ENCODE measurements around the gene ABCC1.

ABCC1 gene

GRCh38 chr16:16021988-16022682, 72.7 kb downstream of the ABCC1 start:
- peak overlapping the region; percentile 77 for H3K27ac ChIP-seq (ENCODE audit: low read depth, low read length)
- peaks cover 6% of the 10 kb centered on the region for H3K36me3 ChIP-seq (ENCODE audit: control insufficient read depth, insufficient read depth, low read length)
- H3K27me3 ChIP-seq (ENCODE audit: control insufficient read depth, insufficient read depth, low read length) = no peaks in the 10 kb centered on the region
- peaks cover 29% of the 10 kb centered on the region for H3K4me1 ChIP-seq (ENCODE audit: control insufficient read depth, insufficient read depth, low read length)
- peak overlapping the region; percentile 39 for H3K9ac ChIP-seq (ENCODE audit: low read length)
- peak overlapping the region; percentile 5 for H3K4me3 ChIP-seq (ENCODE audit: low read length)

- Histone ChIP-seq H3K27me3 (ENCODE audit: control insufficient read depth, insufficient read depth, low read length) (no peaks in the 10 kb centered on the region), H3K36me3 (ENCODE audit: control insufficient read depth, insufficient read depth, low read length) (peaks cover 6% of the 10 kb centered on the region), H3K4me3 (ENCODE audit: low read length) (no peak overlapping the region), H3K4me1 (ENCODE audit: control insufficient read depth, insufficient read depth, low read length) (peaks cover 29% of the 10 kb centered on the region), H3K9ac (ENCODE audit: low read length) (no peak overlapping the region), H3K27ac (ENCODE audit: low read depth, low read length) (peak overlapping the region; percentile 77)
These were observed 73.3 kb downstream of the ABCC1 start for GRCh38 chr16:16022683-16023064.

GRCh38 chr16:16025214-16025968, 76.0 kb downstream of the ABCC1 start:
- H3K9ac ChIP-seq (ENCODE audit: low read length) = no peak overlapping the region
- peaks cover 2% of the 10 kb centered on the region for H3K36me3 ChIP-seq (ENCODE audit: control insufficient read depth, insufficient read depth, low read length)
- peak overlapping the region; percentile 64 for H3K27ac ChIP-seq (ENCODE audit: low read depth, low read length)
- no peak overlapping the region for H3K4me3 ChIP-seq (ENCODE audit: low read length)
- peaks cover 29% of the 10 kb centered on the region for H3K4me1 ChIP-seq (ENCODE audit: control insufficient read depth, insufficient read depth, low read length)
- H3K27me3 ChIP-seq (ENCODE audit: control insufficient read depth, insufficient read depth, low read length) = no peaks in the 10 kb centered on the region

GRCh38 chr16:16027728-16028310, 78.4 kb downstream of the ABCC1 start:
- peaks cover 15% of the 10 kb centered on the region for H3K4me1 ChIP-seq (ENCODE audit: control insufficient read depth, insufficient read depth, low read length)
- H3K27ac ChIP-seq (ENCODE audit: low read depth, low read length) = no peak overlapping the region
- no peak overlapping the region for H3K9ac ChIP-seq (ENCODE audit: low read length)
- H3K4me3 ChIP-seq (ENCODE audit: low read length) = no peak overlapping the region
- H3K27me3 ChIP-seq (ENCODE audit: control insufficient read depth, insufficient read depth, low read length) = no peaks in the 10 kb centered on the region
- no peaks in the 10 kb centered on the region for H3K36me3 ChIP-seq (ENCODE audit: control insufficient read depth, insufficient read depth, low read length)

GRCh38 chr16:16028311-16028999, 79.0 kb downstream of the ABCC1 start:
- peaks cover 14% of the 10 kb centered on the region for H3K4me1 ChIP-seq (ENCODE audit: control insufficient read depth, insufficient read depth, low read length)
- H3K4me3 ChIP-seq (ENCODE audit: low read length) = no peak overlapping the region
- no peak overlapping the region for H3K27ac ChIP-seq (ENCODE audit: low read depth, low read length)
- H3K9ac ChIP-seq (ENCODE audit: low read length) = no peak overlapping the region
- H3K27me3 ChIP-seq (ENCODE audit: control insufficient read depth, insufficient read depth, low read length) = no peaks in the 10 kb centered on the region
- no peaks in the 10 kb centered on the region for H3K36me3 ChIP-seq (ENCODE audit: control insufficient read depth, insufficient read depth, low read length)

- Histone ChIP-seq H3K27ac (ENCODE audit: low read depth, low read length) (no peak overlapping the region), H3K9ac (ENCODE audit: low read length) (no peak overlapping the region), H3K4me1 (ENCODE audit: control insufficient read depth, insufficient read depth, low read length) (peaks cover 14% of the 10 kb centered on the region), H3K27me3 (ENCODE audit: control insufficient read depth, insufficient read depth, low read length) (no peaks in the 10 kb centered on the region), H3K4me3 (ENCODE audit: low read length) (no peak overlapping the region), H3K36me3 (ENCODE audit: control insufficient read depth, insufficient read depth, low read length) (no peaks in the 10 kb centered on the region)
These were observed 80.1 kb downstream of the ABCC1 start for GRCh38 chr16:16029431-16030011.

- Histone ChIP-seq H3K27ac (ENCODE audit: low read depth, low read length) (no peak overlapping the region), H3K4me3 (ENCODE audit: low read length) (no peak overlapping the region), H3K27me3 (ENCODE audit: control insufficient read depth, insufficient read depth, low read length) (no peaks in the 10 kb centered on the region), H3K4me1 (ENCODE audit: control insufficient read depth, insufficient read depth, low read length) (peaks cover 8% of the 10 kb centered on the region), H3K9ac (ENCODE audit: low read length) (no peak overlapping the region), H3K36me3 (ENCODE audit: control insufficient read depth, insufficient read depth, low read length) (no peaks in the 10 kb centered on the region)
These were observed 81.0 kb downstream of the ABCC1 start for GRCh38 chr16:16030449-16030848.

- Histone ChIP-seq H3K36me3 (ENCODE audit: control insufficient read depth, insufficient read depth, low read length) (peaks cover 2% of the 10 kb centered on the region), H3K27me3 (ENCODE audit: control insufficient read depth, insufficient read depth, low read length) (no peaks in the 10 kb centered on the region), H3K9ac (ENCODE audit: low read length) (no peak overlapping the region), H3K27ac (ENCODE audit: low read depth, low read length) (no peak overlapping the region), H3K4me3 (ENCODE audit: low read length) (no peak overlapping the region), H3K4me1 (ENCODE audit: control insufficient read depth, insufficient read depth, low read length) (no peaks in the 10 kb centered on the region)
These were observed 82.0 kb downstream of the ABCC1 start for GRCh38 chr16:16031401-16031800.

- Histone ChIP-seq H3K9ac (ENCODE audit: low read length) (no peak overlapping the region), H3K4me1 (ENCODE audit: control insufficient read depth, insufficient read depth, low read length) (no peaks in the 10 kb centered on the region), H3K27ac (ENCODE audit: low read depth, low read length) (no peak overlapping the region), H3K4me3 (ENCODE audit: low read length) (no peak overlapping the region), H3K36me3 (ENCODE audit: control insufficient read depth, insufficient read depth, low read length) (peaks cover 10% of the 10 kb centered on the region), H3K27me3 (ENCODE audit: control insufficient read depth, insufficient read depth, low read length) (no peaks in the 10 kb centered on the region)
These were observed 83.0 kb downstream of the ABCC1 start for GRCh38 chr16:16032271-16032979.

- Histone ChIP-seq H3K4me3 (ENCODE audit: low read length) (no peak overlapping the region), H3K9ac (ENCODE audit: low read length) (no peak overlapping the region), H3K27me3 (ENCODE audit: control insufficient read depth, insufficient read depth, low read length) (no peaks in the 10 kb centered on the region), H3K36me3 (ENCODE audit: control insufficient read depth, insufficient read depth, low read length) (peaks cover 12% of the 10 kb centered on the region), H3K4me1 (ENCODE audit: control insufficient read depth, insufficient read depth, low read length) (no peaks in the 10 kb centered on the region), H3K27ac (ENCODE audit: low read depth, low read length) (no peak overlapping the region)
These were observed 83.8 kb downstream of the ABCC1 start for GRCh38 chr16:16033208-16033717.

GRCh38 chr16:16036359-16036792, 87.0 kb downstream of the ABCC1 start:
- Histone ChIP-seq H3K4me1 (ENCODE audit: control insufficient read depth, insufficient read depth, low read length) (no peaks in the 10 kb centered on the region), H3K36me3 (ENCODE audit: control insufficient read depth, insufficient read depth, low read length) (peaks cover 19% of the 10 kb centered on the region), H3K27me3 (ENCODE audit: control insufficient read depth, insufficient read depth, low read length) (no peaks in the 10 kb centered on the region), H3K9ac (ENCODE audit: low read length) (no peak overlapping the region), H3K27ac (ENCODE audit: low read depth, low read length) (no peak overlapping the region), H3K4me3 (ENCODE audit: low read length) (no peak overlapping the region)
